AG09319 (cell line): ENCODE measurements around the gene FAM89B.

Experiments used
- DNase-seq: peaks from one replicate; pipeline ENCODE4 v3.0.0-alpha.2; 2010; ENCODE audit warnings: low read depth; ENCODE audit errors: extremely low read depth
- CTCF ChIP-seq: IDR thresholded peaks from 2 replicates; pipeline ENCODE4 v1.5.1; 2011; ENCODE audit warnings: low read depth, mild to moderate bottlenecking, inconsistent platforms, low read length, moderate library complexity

FAM89B gene

GRCh38 chr11:65585396-65586246 is 13.3 kb downstream of the FAM89B start:
- DNase-seq: no peak
- TF ChIP-seq CTCF: no peak

DNA sequence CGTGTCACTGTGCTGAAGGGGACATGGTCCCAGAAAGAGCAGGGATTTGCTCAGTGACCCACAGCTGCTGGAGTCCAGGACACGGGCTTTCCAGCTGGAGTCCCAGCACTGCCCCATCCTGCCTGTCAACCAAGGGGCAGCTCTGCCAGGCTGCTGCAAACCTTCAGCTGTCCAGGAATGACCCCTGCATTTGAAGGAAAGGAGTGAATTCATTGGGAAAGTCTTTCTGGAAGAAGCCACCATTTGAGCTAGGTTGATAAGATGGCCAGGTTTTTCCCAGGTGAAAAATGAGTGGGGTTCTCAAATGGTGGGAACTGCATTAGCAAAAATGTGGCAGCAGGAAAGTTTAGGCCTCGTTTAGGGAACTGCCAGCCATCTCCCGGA is 13.9 kb downstream of the FAM89B start:
- no peak for TF ChIP-seq CTCF
- DNase-seq: no peak

DNA sequence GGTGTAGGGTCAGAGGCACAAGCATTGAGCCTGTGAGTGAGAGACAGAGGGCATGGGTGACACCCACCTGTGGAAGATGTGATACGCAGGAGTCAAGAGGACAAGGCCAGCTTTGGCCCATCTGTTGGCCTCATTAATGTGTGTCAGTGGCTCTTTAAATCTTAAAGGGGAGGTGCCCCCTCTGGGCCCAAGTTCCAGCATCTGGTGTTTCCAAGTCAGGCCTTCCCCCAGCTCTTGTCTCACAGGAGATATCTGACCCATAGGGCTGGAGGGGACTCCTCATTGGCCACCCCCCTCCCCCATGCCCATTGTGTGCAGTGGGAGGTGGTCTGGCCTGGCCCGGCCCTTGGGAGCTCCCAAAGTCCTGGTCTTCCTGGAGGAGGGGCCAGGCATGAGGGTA is 14.3 kb downstream of the FAM89B start:
- peak; percentile 64 for DNase-seq
- TF ChIP-seq CTCF: no peak

GRCh38 chr11:65588199-65589054 is 16.1 kb downstream of the FAM89B start:
- TF ChIP-seq CTCF: peak; percentile 33
- DNase-seq: no peak

- DNase-seq: no peak
- no peak for TF ChIP-seq CTCF
Observed at GRCh38 chr11:65589444-65590239, 17.3 kb downstream of the FAM89B start.

DNA sequence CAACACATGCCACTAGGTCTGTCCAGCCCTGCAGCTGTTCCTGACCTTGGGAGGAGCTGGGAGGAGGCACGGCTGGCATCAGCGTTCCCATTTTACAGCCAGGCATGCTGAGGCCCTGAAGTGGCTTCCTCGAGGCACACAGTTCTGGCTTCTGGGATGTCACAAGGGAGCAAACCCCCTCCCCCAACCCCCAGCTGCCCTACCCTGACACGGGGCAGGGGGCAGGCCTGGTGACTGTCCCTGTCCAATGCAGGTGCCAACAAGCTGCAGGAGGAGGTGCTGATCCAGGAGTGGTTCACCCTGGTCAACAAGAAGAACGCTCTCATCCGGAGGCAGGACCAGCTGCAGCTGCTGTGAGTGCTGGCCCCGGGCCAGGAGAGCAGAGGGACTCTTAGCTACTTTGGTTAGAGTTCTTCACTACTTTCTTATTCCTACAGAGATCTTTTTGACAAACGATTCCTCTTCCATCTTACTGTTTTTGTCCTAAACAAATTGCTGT is 18.0 kb downstream of the FAM89B start:
- TF ChIP-seq CTCF: no peak

More for the DNA sequence above, 18.0 kb downstream of the FAM89B start:
- no peak for DNase-seq
